Activated naive CD4-positive, alpha-beta T cell (primary cell): Measurements from ENCODE around the gene NCAPH2.

ENCODE experiments used
- DNase-seq, 4 experiments: peaks; one replicate each; lab custom pipeline; 2025; lab: John Stamatoyannopoulos, UW

Gene NCAPH2

GRCh38 chr22:50490531-50491308 is 17.3 kb upstream of the NCAPH2 start:
- no peak for DNase-seq

- DNase-seq = no peak
Observed at GRCh38 chr22:50497093-50497492, 10.9 kb upstream of the NCAPH2 start.

DNA sequence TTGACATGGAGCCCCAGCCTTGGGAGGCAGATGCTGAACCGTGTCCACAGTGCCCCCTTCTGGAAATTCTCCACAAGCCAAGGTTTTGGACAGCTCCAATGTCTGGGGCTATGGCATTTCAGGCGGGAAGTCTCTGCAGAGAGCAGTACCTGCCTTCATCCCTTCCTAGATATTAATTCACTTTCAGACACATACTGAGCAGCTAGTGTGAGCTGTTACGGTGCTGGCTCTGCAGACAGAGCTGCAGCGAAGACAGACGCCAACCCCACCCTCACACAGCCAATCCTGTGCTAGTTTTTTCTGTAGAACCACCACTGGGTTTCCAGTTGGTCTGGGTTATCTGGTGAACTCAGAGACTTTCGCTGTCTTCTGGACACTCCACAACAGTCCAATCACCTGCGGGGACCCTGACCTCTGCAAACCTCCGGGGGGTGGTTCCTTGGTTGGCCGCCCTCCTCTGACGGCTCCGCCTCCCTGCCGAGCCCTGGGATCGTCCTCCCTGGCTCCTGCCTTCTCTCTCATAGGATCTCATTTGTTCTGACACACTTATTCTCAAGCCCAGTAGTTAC is 9.6 kb upstream of the NCAPH2 start:
- peak in 2 of 4 experiments; percentile 38 to 53 for DNase-seq

DNA sequence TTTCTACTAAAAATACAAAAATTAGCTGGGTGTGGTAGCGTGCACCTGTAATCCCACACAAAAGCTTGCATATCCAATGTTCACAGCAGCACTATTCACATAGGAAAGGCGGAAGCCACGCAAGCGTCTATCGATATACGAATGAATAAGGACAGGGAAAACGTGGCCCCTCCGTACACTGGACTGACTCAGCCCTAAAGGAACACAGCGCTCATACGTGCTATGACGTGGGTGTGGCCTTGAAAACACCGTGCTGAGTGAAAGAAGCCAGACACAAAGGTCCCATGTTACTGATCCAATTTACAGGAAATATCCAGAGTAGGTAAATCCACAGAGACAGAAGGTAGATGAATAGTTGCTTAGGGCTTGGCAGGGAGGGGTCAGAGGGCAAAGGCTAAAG is 7.6 kb upstream of the NCAPH2 start:
- DNase-seq = no peak

DNA sequence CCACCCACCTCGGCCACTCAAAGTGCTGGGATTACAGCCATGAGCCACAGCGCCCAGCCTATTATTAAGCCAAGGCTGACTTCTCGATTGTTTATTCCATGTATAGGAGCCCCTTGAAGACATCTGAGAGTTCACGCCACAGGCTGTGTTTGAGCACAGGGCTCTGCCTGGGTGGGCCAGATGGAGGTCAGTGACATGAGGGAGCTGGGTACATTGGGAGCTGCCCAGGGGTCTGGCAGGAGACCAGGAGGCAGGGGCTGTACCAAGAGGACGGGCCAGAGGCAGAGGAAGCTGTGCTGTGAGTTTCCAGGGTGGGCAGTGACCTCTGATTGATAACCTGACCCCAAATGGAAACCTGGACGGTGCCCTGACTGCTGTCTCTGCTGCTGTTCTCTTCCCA is 5.9 kb upstream of the NCAPH2 start:
- DNase-seq = no peak

DNA sequence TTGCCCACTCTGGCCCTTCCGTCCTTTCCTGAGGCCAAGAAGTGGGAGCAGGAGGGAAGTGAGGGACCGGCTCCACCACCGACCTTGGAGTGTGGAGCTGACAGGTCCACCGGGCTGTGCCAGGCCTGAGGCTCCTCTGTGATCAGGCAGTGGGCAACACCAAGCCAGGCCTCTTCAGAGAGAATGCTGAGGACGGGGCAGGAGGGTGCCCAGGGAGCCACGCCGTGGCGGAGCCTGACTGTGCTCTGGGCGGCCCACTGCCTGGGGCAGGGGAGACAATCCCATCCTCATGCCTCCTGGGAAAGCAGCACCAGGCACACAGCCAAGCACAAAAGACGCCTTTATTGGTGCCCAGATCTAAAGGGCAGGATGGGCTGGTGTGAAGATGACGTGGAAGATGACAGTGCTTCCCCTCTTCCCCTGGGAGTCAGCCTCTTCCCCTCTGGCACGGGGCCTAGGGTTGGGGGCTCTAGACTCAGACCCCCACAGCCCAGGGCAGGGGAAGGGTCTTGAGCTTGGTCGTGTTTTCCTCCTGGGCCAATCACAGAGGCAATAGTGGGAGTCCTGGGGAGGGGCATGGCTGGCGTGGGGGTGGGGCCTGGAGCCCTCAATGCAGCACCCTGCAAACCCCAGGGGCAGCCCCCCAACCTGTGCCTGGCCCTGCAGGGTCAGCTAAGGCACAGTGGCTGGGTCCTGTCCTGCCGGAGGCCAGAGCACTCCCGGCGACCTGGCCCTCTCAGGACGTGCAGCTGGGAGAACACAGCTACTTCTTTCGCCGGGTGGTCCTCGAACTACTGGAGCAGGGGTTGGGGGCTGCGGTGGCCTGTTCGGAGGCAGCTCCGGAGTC is 5.2 kb upstream of the NCAPH2 start:
- DNase-seq = no peak

DNA sequence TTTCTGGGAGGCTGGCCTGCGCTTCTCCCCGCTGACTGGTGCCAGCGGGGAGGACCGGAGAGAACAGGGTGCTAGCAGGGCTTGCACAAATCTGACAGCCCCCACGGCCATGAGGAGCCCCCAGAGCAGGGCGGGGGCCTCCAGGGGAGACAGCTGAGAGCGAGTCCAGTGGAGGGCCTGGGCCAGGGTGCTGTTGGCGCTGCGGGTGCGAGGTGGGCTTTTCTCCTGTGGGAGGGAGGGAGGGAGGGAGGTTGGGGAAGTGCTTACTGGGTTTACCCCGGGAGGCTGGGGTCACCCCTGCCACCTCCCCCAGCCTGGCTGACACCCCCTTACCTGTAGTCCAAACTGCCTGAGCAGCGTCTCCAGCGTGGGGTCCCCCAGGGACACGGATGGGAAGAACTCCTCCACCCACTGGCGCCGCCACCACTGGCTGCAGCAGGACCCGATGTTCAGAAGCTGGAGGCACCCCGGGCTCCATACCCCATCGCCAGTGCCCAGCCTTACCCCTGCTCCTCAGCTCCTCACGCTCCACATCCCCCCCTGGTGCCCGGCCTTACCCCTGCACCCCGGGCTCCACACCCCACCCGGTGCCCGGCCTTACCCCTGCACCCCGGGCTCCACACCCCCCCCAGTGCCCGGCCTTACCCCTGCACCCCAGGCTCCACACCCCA is 4.4 kb upstream of the NCAPH2 start:
- DNase-seq = no peak

DNA sequence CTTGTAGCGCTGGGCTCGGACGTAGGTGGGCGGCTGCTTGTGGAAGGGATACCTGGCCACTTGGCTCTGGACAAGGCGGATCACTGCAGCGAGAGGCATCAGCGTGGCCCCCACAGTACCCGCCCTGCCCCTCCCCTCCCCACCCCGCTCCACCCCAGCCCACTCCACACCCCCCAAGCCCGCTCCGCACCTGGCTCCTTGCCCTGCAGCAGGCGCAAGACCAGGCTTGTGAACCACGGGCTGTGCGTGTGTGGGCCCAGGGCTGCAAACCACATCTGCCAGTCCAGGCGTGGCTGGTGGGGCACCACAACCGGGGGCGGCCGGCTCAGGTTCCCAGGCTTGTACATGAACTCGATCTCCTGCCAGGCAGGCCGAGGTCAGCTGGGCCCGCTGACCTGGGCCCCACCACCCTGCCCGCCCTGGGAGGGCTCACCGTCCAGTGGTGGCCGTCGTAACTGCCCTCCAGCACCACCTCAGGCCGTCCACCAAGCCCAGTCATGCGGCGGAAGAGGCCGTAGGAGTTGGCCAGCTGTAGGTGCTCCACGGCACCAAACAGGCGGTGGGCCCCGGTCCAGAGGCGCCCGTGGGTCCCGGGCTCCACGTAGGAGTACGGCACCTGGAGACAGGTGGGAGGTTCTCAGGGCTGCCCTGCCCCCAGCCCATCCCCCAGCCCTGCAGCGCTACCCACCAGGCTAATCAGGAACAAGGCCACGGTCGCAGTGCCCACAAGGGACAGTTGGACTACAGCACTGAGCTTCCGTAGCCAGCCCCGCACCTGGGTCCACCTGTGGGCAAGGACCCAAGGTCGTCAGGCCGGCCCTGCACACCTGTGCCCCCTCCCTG is 3.4 kb upstream of the NCAPH2 start:
- no peak for DNase-seq

DNA sequence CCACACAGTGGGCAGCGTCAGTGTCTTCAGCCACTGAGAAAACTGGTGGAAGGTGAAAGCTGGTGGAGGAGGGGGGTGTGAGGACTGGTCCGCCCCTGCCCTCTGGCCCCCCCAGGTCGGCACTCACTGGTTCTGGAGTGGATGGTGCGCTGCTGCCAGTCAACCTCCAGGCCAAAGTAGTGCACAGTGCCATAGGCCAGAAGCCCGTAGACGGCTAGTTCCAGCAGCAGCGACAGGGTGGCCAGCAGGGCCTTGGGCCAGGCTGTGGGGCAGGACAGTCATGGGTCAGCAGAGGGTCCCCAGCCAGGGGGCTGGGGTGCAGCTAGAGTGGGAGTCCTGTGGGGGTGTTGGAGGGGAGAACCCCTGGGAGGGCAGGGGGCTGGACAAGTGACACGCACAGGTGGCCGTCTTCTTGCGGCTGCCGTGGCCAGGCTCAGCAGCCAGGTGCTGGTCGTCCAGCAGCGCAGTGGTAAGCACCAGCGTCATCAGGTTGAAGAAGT is 2.7 kb upstream of the NCAPH2 start:
- no peak for DNase-seq

DNA sequence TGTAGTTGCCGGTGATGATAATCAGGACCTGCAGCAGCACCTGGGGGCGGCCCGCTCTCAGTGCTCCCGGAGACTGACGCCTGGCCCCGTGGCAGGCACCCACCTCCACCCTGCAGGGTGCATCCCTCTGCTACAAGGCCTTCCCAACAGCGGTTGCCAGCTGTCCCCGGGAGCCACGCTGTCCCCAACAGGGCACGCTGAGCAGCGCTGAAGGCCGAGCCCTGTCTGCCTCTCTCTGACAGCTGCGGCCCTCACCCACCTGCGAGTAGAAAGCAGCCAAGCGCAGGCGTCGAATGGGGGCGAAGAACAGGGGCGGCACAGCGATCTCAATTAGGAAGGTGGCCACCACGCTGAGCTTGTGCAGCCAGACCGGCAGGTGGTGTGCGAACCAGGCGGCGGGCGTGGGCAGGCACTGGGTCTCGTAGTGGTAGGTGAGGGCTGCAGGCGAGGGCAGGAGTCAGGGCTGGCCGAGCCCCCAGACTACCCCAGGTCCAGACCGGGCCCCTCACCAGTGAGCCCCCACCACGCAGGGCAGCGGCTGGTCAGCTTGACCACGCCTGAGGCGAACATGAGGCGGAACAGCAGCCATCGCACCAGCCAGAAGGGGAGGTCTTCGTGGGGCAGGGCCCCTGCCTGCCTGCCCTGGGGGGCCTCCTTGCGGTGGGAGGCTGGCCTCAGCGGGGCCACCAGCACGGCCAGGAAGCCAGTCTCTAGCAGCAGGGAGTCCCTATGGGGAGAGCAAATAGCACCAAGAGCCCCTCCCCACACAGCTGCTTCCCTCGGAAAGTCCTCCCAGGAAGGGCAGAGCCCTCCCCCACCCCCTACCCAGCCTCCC is 2.0 kb upstream of the NCAPH2 start:
- DNase-seq = no peak

DNA sequence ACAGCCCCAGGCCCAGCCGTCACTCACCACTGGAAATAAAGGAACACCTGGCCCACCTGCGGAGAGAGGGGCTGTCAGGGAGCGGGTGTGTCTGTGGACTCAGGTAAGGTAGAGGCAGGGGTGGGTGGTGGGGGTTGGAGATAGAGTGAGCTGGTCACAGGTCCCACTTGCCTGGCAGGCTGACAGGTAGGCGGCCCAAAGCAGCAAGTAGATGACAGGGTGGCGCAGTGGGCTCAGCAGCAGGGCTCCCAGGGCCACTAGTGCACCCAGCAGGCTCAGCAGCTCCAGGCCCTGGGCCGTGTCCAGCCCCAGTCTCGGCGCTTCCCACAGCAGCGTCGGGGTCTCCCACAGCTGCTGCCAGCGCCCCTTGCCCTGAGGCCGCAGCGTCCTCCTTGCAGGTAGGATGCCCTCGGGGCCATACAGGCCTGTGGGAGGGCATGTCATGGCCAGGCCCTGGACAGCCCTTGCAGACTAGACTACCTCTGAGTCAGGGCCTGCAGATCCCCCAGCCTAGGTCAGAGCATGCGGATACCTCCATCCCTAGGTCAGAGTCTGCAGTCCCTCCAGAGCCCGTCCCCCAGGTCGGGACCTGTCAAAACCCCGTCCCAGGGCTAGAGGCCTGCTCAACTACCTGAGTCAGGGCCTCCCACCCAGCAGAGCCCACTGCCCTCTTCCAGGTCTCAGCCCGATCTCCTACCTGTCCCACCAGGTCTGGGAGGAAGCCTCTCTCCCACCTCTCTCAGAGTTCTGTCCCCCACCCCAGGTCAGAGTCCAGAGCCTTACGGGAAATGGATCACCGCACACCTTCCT is 1.2 kb upstream of the NCAPH2 start:
- no peak for DNase-seq

DNA sequence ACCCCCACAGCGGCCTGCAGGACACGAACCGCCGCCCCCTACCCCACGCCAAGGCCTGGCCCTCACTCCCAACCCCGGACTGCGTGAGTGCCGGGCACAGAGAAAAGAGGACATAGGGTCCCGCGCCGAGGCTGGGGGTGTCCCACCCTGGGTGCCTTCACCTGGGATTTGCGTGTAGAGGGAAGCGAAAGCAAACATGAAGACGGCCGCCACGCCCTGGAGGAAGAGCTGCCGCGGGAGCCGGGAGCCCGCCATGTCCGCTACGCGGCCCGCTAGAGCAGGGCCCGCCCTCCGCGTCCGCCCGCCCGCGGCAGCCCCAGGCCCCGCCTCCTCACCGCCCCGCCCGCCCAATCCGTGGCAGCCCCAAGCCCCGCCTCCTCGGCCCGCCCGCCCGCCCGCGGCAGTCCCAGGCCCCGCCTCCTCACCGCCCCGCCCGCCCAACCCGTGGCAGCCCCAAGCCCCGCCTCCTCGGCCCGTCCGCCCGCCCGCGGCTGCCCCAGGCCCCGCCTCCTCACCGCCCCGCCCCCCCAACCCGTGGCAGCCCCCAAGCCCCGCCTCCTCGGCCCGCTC is 518 bp upstream of the NCAPH2 start, which contains the start of gene LMF2:
TSS of gene LMF2 (minus strand) at position 282 of the 570 bp plus-strand sequence. CDS start at position 255, 27 bp downstream.
- peak; percentile 100 for DNase-seq

DNA sequence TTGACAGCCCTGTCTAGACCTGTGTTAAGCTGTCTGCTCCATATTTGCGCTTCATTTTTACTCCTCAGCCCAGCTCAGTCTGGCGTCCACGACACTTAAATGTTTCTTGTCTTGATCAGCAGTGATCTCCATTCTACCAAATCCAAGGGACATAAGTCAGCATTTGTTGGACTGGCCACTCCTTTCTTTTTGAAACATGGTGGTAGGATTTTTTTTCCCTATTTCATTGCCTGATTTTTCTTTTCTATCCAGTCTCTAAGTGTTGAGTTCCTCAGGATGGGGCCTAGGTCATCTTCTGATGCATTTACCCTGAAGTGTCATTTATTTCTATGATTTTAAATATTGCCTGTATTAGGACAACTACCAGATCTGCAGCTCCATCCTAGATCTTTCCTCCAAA is 873 bp downstream of the NCAPH2 start:
- no peak for DNase-seq

- no peak for DNase-seq
Observed at GRCh38 chr22:50513175-50513574, 5.2 kb downstream of the NCAPH2 start.

DNA sequence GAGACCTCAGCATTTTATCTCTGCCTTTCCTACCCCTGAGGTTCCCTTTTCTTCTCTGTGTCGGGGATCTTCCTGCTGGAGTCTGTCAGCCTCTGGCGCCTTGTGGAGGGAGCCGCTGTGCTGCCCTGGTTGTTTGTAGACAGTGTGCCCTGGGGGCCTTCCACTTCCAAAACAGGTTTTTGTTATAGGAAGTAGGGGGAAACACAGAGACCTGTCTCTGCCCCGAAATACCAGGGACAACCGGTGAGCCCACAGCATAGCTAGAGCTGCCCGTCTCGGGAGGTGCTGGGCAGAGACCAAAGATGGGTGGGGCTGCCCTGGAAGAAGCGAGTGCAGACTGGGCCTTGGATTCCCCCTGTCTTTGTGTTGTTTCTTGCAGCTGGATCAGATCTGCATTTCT is 8.0 kb downstream of the NCAPH2 start:
- no peak for DNase-seq

GRCh38 chr22:50516891-50517290 is 8.9 kb downstream of the NCAPH2 start:
- DNase-seq = no peak

GRCh38 chr22:50517495-50518260 is 9.7 kb downstream of the NCAPH2 start:
- no peak for DNase-seq

DNA sequence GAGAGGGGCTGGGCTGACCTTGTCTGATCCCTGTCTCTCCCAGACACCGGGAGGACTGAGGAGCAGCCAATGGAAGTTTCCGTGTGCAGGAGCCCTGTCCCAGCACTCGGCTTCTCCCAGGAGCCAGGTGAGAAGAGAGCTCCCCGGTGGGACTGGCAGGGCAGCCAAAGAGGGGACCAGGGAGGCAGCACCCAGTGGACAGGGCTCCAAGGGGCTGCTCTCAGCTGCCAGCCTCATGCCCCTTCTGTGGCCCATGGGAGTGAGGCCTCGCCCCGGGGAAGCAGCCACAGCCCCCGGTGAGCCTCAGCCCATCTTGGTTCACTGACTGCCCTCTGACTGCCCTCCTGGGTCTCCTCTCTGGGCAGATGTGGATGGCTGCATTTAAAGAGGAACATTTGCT is 10.6 kb downstream of the NCAPH2 start:
- DNase-seq = no peak
